ENCODE measurements around the gene RASAL1. TPM values are rescaled to one million over a fixed set of nuclear protein-coding genes. Genes with fewer than 3 reads are reported as not detected.

The RASAL1 gene
- polyA plus RNA-seq, 1 donor (not counting 4 experiments of a cell fraction or from before 2014, with no cell fraction given) = 0.05 TPM

DNA sequence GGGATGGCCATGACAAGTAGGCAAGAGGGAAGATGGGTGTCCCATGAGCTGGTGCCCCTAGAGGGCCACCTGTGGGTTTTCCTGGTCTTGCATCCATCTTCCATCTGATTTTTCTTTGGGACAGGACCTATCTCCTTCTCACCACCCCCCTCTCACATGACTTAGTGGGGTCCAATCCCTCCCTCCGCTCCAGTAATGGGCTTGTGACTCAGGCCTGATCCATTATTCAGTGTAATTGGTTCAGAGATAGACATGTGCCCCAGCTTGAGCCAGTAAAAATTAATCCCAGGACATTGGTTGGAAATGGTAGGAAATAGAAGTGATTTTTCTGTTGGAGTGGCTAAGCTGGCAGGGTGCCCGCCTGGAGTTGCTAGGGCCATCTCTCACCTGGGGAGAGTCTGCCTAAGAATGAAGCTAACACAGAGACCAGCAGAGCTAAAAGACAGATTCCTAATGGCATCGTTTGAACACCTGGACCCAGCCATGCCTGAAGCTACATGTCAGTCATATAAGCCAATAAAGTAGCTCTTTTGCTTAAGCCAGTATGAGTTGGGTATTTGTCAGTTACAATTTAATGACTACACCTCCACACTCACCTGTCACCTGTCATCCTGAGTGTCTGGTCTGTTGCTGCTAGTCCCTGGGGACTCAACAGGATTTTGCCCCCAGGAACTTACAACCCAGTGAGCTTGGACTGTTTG, 14.7 kb downstream of the RASAL1 start:
- Histone ChIP-seq H3K9me3 (ENCODE audit: control insufficient read depth, low read depth, low read length) (no peaks in the 10 kb centered on the region), H3K9ac (ENCODE audit: control insufficient read depth, extremely low read depth, insufficient read depth, low read length) (no peak overlapping the region), H3K27ac (ENCODE audit: control insufficient read depth, insufficient read depth, low read length) (no peak overlapping the region), H3K4me3 (ENCODE audit: control insufficient read depth in 2 of 3, extremely low read depth in 1 of 3, insufficient read depth in 2 of 3, low read depth in 1 of 3, low read length in 3 of 3) (no peak overlapping the region), H2AFZ (ENCODE audit: control insufficient read depth, low read length) (no peak overlapping the region), H3K9me1 (ENCODE audit: control insufficient read depth, extremely low read depth, insufficient read depth, low read length) (no peaks in the 10 kb centered on the region), H3K4me1 (ENCODE audit: control insufficient read depth, extremely low read depth, insufficient read depth, low read length) (no peaks in the 10 kb centered on the region), H3K36me3 (ENCODE audit: control insufficient read depth in 2 of 2, extremely low read depth in 1 of 2, insufficient read depth in 2 of 2, low read length in 2 of 2) (no peaks in the 10 kb centered on the region), H3K4me2 (ENCODE audit: control insufficient read depth, extremely low read depth, insufficient read depth, low read depth, low read length) (no peak overlapping the region), H4K20me1 (ENCODE audit: control insufficient read depth, extremely low read depth, insufficient read depth, low read length) (no peaks in the 10 kb centered on the region), H3K79me2 (ENCODE audit: control insufficient read depth, insufficient read depth, low read length) (no peaks in the 10 kb centered on the region), H3K27me3 (ENCODE audit: control insufficient read depth, extremely low read depth, insufficient read depth, low read length) (no peaks in the 10 kb centered on the region)
- FAIRE-seq (no peak), DNase-seq (ENCODE audit: low read depth, low spot score) (no peak)
- TF ChIP-seq EZH2 (IDR thresholded peaks at IDR 0.05; ENCODE audit: low read length) = no peak
- TF ChIP-seq, protein P1, sequence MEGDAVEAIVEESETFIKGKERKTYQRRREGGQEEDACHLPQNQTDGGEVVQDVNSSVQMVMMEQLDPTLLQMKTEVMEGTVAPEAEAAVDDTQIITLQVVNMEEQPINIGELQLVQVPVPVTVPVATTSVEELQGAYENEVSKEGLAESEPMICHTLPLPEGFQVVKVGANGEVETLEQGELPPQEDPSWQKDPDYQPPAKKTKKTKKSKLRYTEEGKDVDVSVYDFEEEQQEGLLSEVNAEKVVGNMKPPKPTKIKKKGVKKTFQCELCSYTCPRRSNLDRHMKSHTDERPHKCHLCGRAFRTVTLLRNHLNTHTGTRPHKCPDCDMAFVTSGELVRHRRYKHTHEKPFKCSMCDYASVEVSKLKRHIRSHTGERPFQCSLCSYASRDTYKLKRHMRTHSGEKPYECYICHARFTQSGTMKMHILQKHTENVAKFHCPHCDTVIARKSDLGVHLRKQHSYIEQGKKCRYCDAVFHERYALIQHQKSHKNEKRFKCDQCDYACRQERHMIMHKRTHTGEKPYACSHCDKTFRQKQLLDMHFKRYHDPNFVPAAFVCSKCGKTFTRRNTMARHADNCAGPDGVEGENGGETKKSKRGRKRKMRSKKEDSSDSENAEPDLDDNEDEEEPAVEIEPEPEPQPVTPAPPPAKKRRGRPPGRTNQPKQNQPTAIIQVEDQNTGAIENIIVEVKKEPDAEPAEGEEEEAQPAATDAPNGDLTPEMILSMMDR (optimal IDR thresholded peaks at IDR 0.05 in 1 of 3, IDR thresholded peaks at IDR 0.05 in 1 of 3, conservative IDR thresholded peaks at IDR 0.05 in 1 of 3; ENCODE audit: extremely low read depth in 1 of 3, insufficient read depth in 2 of 3, low read length in 3 of 3) = no peak
- dilution Hi-C loops (cut with MboI; ENCODE audit: extremely low pct_ligation_motif_present, low sequenced_read_pairs) = no loop called here

DNA sequence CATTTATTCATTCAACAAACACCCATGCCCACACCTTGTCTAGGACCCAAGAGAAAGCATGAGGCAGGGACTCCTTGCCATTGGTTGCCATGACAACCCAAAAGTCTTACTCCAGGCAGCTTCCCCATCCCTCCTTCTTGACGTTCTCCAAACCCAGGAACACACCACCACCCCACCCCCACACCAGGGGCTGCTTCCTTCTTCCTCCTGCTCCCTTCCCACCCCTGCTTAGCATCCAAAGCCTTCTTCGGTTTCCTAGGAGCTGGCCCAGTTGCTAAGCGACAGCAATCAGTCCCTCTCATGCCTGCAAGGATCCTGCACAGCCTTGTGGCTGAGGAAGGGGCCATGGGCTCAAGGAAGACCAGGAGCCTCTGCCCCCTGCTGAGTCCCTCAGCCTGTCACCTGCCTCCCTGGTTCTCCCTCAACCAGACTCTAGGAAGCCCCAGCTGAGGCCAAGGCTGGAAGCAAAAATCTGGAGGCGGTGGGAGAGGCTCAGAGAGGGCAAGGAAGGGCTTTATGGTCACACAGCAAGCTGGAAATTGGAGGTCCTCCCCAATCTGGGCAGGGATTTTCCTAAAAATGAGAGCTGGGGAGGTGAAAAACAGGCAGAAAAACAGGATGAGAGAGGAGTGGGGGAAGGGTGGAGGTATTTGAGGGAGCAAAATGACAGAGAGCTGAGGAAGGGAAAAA, 15.4 kb downstream of the RASAL1 start:
- no peak overlapping the region for H3K4me3 ChIP-seq (ENCODE audit: control insufficient read depth in 2 of 3, extremely low read depth in 1 of 3, insufficient read depth in 2 of 3, low read depth in 1 of 3, low read length in 3 of 3)
- H3K9ac ChIP-seq (ENCODE audit: control insufficient read depth, extremely low read depth, insufficient read depth, low read length) = no peak overlapping the region
- TF ChIP-seq EZH2 (IDR thresholded peaks at IDR 0.05; ENCODE audit: low read length) = no peak
- TF ChIP-seq, protein P1 (optimal IDR thresholded peaks at IDR 0.05 in 1 of 3, IDR thresholded peaks at IDR 0.05 in 1 of 3, conservative IDR thresholded peaks at IDR 0.05 in 1 of 3; ENCODE audit: extremely low read depth in 1 of 3, insufficient read depth in 2 of 3, low read length in 3 of 3) = no peak
- no peaks in the 10 kb centered on the region for H3K36me3 ChIP-seq (ENCODE audit: control insufficient read depth in 2 of 2, extremely low read depth in 1 of 2, insufficient read depth in 2 of 2, low read length in 2 of 2)
- no peaks in the 10 kb centered on the region for H3K79me2 ChIP-seq (ENCODE audit: control insufficient read depth, insufficient read depth, low read length)
- H3K4me2 ChIP-seq (ENCODE audit: control insufficient read depth, extremely low read depth, insufficient read depth, low read depth, low read length) = no peak overlapping the region
- H3K9me1 ChIP-seq (ENCODE audit: control insufficient read depth, extremely low read depth, insufficient read depth, low read length) = no peaks in the 10 kb centered on the region
- no peaks in the 10 kb centered on the region for H3K4me1 ChIP-seq (ENCODE audit: control insufficient read depth, extremely low read depth, insufficient read depth, low read length)
- H3K27ac ChIP-seq (ENCODE audit: control insufficient read depth, insufficient read depth, low read length) = no peak overlapping the region
- no peaks in the 10 kb centered on the region for H3K27me3 ChIP-seq (ENCODE audit: control insufficient read depth, extremely low read depth, insufficient read depth, low read length)
- dilution Hi-C loops (cut with MboI; ENCODE audit: extremely low pct_ligation_motif_present, low sequenced_read_pairs) = no loop called here
- DNase-seq (ENCODE audit: low read depth, low spot score) = no peak
- no peak overlapping the region for H2AFZ ChIP-seq (ENCODE audit: control insufficient read depth, low read length)
- no peaks in the 10 kb centered on the region for H4K20me1 ChIP-seq (ENCODE audit: control insufficient read depth, extremely low read depth, insufficient read depth, low read length)
- no peak for FAIRE-seq
- H3K9me3 ChIP-seq (ENCODE audit: control insufficient read depth, low read depth, low read length) = no peaks in the 10 kb centered on the region

All from keratinocyte (primary cell).